A673 (cell line): Measurements from ENCODE around the gene DEFB108B. TPM values are rescaled to one million over a fixed set of nuclear protein-coding genes. Genes with fewer than 3 reads are reported as not detected.
A peak's percentile ranks its signal among the peaks of the same experiment; 100 is the strongest.
"Not testable (repeated sequence)": the region's sequence is repeated elsewhere in the genome, so short reads cannot be mapped to it uniquely, and the experiment has no call there.

Experiments
- Bru-seq: library from RNA; stranded (reverse); fragments of 400-500 nt; gene quantifications from one replicate; lab custom pipeline; 2021; lab: Mats Ljungman, UMichigan
- BruChase-seq, 2 experiments: library from RNA; stranded (reverse); fragments of 400-500 nt; gene quantifications; one replicate each; lab custom pipeline; 2021; lab: Mats Ljungman, UMichigan
- BruUV-seq: library from RNA; stranded (reverse); fragments of 400-500 nt; replicated peaks from 2 replicates; lab custom pipeline; 2021; lab: Mats Ljungman, UMichigan
- CTCF ChIA-PET: fragments of 300-600 bp; sonication (Branson Sonifier 250); formaldehyde crosslinking; loops from one replicate; lab custom pipeline; 2022; ENCODE audit warnings: antibody characterized with exemption; lab: Charles Lee
- POLR2A ChIA-PET: fragments of 300-600 bp; sonication (Branson Sonifier 250); formaldehyde crosslinking; loops from one replicate; lab custom pipeline; 2022; ENCODE audit warnings: antibody characterized with exemption; ENCODE audit not compliant: low non-redundant PET; lab: Charles Lee
- DNase-seq: peaks from one replicate; pipeline ENCODE4 v3.0.0-alpha.2; 2015; ENCODE audit warnings: low spot score
- H3K27ac ChIP-seq: fragments of 200-600 bp; sonication (generic); 2 replicates; pipeline ENCODE4 v1.5.1; 2016; ENCODE audit warnings: mixed run types, low read depth, mild to moderate bottlenecking, mixed read lengths, antibody characterized with exemption, low read length; ENCODE audit not compliant: poor library complexity, severe bottlenecking
- H3K27me3 ChIP-seq: fragments of 200-600 bp; sonication (generic); replicated peaks from 2 replicates; pipeline ENCODE4 v1.6.1; 2017; ENCODE audit warnings: mixed run types, low read depth, mild to moderate bottlenecking, mixed read lengths, antibody characterized with exemption, low read length; ENCODE audit not compliant: insufficient read depth, poor library complexity
- H3K36me3 ChIP-seq: fragments of 200-600 bp; sonication (generic); 2 replicates; pipeline ENCODE4 v1.6.1; 2016; ENCODE audit warnings: mixed run types, mild to moderate bottlenecking, mixed read lengths, antibody characterized with exemption, low read length; ENCODE audit not compliant: insufficient read depth, poor library complexity, severe bottlenecking
- H3K4me1 ChIP-seq: fragments of 200-600 bp; sonication (generic); 2 replicates; pipeline ENCODE4 v1.6.1; 2017; ENCODE audit warnings: mixed run types, mild to moderate bottlenecking, mixed read lengths, antibody characterized with exemption, low read length; ENCODE audit not compliant: insufficient read depth, poor library complexity, severe bottlenecking
- H3K4me3 ChIP-seq: fragments of 200-600 bp; sonication (generic); 2 replicates; pipeline ENCODE4 v1.5.1; 2016; ENCODE audit warnings: low read depth, mixed run types, mild to moderate bottlenecking, mixed read lengths, low read length; ENCODE audit not compliant: poor library complexity, severe bottlenecking
- H3K9me3 ChIP-seq: fragments of 200-600 bp; sonication (generic); 2 replicates; pipeline ENCODE4 v1.6.1; 2016; ENCODE audit warnings: mixed run types, low read depth, mild to moderate bottlenecking, mixed read lengths, antibody characterized with exemption, low read length; ENCODE audit not compliant: poor library complexity, severe bottlenecking
- EZH2 ChIP-seq: fragments of 200-600 bp; sonication (generic); IDR thresholded peaks from 2 replicates; pipeline ENCODE4 v1.6.1; 2017; ENCODE audit warnings: borderline replicate concordance, low read depth, mild to moderate bottlenecking, mixed read lengths, antibody characterized with exemption, low read length; ENCODE audit not compliant: poor library complexity, severe bottlenecking
- intact Hi-C: fragments of 100-400 bp; cut with micrococcal nuclease; formaldehyde crosslinking; loops from one replicate; pipeline ENCODE4 v1.10.0; 2022; ENCODE audit not compliant: unreplicated experiment
- long read RNA-seq: library from polyadenylated mRNA; stranded (forward); transcript quantifications from one replicate; pipeline ENCODE4 v2.0.0, GENCODE V29; 2022
- total RNA-seq: library from RNA; stranded (reverse); gene quantifications from 2 replicates; pipeline ENCODE4 v1.2.3, GENCODE V29; 2021

DEFB108B gene, protein sequence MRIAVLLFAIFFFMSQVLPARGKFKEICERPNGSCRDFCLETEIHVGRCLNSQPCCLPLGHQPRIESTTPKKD
- not detected in 2 replicates for total RNA-seq
- not detected for Bru-seq, nascent RNA
- not detected for BruChase-seq, experiment 1, labeled RNA remaining after a 2-hour chase
- percentile 14 among the genes with signal in this experiment for BruChase-seq, experiment 2, labeled RNA remaining after a 6-hour chase
- long read RNA-seq: 0 reads

GRCh38 chr11:71832811-71833210, at the start of gene DEFB108B:
Gene DEFB108B (plus strand): TSS chr11:71833200. CDS start chr11:71833200, 0 bp downstream.
- H3K4me3 ChIP-seq, H3K27ac ChIP-seq, H3K27me3 ChIP-seq, BruUV-seq, H3K9me3 ChIP-seq, H3K4me1 ChIP-seq, intact Hi-C loops, CTCF ChIA-PET, POLR2A ChIA-PET, DNase-seq, H3K36me3 ChIP-seq: not testable (repeated sequence)

DNA sequence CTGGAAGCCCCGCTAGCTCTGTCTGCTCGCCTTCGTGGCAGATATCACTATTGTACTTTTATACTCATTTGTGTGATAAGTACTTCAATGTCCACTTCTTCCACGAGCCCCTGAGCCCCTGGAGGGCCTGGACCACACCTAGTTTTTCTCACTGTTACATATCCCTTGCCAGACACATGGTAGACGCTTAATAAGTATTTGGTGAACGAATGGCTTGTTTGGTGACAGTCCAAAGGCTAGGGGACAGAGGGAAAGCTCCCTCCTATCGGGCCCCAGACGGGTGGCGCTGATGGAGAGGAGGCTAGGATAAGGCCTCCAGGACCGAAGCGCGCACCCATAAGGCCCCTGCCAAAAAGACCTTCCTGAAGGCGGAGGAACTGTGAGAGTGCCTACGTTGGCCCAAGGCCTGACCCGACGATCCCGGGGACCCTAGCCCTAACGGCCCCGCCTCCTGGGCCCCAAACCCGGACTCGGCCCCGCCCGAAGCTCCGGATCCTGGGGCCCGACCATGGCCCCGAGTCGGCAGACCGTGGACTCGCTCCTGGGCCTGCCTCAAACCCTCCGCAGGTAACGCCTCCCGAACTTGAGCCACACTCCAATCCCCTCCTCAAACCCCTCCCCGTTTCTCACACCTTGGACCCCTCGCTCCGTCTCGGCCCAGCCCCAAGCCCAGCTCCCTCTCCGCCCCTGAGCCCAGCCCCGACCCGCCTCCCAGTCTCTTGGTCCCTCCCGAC, 46.7 kb upstream of the DEFB108B start:
- CTCF ChIA-PET, H3K27me3 ChIP-seq, H3K36me3 ChIP-seq, H3K9me3 ChIP-seq, BruUV-seq, H3K4me1 ChIP-seq, intact Hi-C loops, H3K27ac ChIP-seq: not testable (repeated sequence)
- peak; percentile 80 for DNase-seq
- peak overlapping the region; percentile 78 for H3K4me3 ChIP-seq
- POLR2A ChIA-PET: interaction anchor here (0.7 kb wide), 1 partner anchor 645 kb away, joined by 10 read pairs; no protein-coding TSS in a partner anchor

DNA sequence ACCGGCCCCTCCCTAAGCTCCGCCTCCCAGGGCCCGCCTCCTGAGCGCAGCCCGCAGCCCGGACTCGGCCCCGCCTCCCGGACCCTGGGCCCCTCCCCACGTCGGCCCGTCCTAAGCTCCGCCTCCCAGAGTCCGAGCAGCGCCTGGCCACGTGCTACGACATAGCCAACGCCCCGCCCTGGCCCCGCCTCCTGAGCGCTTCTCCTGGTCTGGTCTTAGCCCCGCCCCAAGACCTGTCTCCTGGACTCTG, 46.2 kb upstream of the DEFB108B start:
- BruUV-seq, intact Hi-C loops, H3K27me3 ChIP-seq, H3K9me3 ChIP-seq, DNase-seq, CTCF ChIA-PET, H3K4me1 ChIP-seq, H3K36me3 ChIP-seq: not testable (repeated sequence)
- Histone ChIP-seq H3K27ac (peak overlapping the region; percentile 88), H3K4me3 (peak overlapping the region; percentile 78)
- POLR2A ChIA-PET: interaction anchor here (0.7 kb wide), 1 partner anchor 644 kb away, joined by 10 read pairs; no protein-coding TSS in a partner anchor

GRCh38 chr11:71787098-71787823, 45.7 kb upstream of the DEFB108B start:
- intact Hi-C loops: no loop called here
- H3K4me3 ChIP-seq: peak overlapping the region; percentile 78
- peak overlapping the region; percentile 88 for H3K27ac ChIP-seq
- BruUV-seq: no TSS peak
- TF ChIP-seq EZH2: no peak
- no peaks in the 10 kb centered on the region for H3K36me3 ChIP-seq
- no peaks in the 10 kb centered on the region for H3K9me3 ChIP-seq
- H3K4me1 ChIP-seq: no peaks in the 10 kb centered on the region
- POLR2A ChIA-PET: interaction anchor here (0.7 kb wide), 1 partner anchor 644 kb away, joined by 10 read pairs; no protein-coding TSS in a partner anchor
- DNase-seq: peak; percentile 99
- no peaks in the 10 kb centered on the region for H3K27me3 ChIP-seq
- CTCF ChIA-PET: no interaction called here

DNA sequence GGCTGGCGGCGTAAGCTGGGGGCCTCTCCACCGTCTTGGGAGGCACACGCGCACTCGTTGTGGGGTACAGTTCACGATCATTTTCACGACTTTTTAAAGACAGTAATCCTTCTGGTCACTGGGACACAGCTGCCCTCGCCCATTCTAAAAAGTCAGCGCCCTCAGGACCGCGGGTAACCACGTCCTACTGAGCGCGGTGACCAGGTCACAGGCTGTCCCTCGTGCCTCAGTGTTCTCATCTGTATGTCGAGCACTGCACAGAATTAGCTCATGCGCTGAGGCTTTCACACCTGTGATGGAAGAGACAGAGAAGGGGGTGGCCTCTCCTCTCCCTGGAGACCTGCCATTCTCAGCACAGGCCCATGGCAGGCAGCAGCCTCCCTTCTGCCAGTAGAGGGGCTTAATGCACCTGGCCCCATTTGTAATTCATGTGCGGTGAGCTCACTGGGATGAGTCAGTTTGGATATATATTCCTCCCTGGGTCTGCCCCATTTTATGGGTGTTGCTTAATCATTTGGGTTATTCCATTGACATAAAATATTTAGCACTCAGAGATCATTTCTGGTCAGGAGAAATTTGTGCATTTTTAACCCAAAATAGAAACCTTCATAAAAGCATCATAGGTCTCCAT, 45.1 kb upstream of the DEFB108B start:
- H3K9me3 ChIP-seq, CTCF ChIA-PET, H3K4me1 ChIP-seq, intact Hi-C loops, H3K36me3 ChIP-seq, H3K27me3 ChIP-seq, POLR2A ChIA-PET: not testable (repeated sequence)
- H3K27ac ChIP-seq: peak overlapping the region; percentile 88
- TSS peak; percentile 72 for BruUV-seq
- H3K4me3 ChIP-seq: peak overlapping the region; percentile 78
- DNase-seq: peak; percentile 45

- H3K27ac ChIP-seq, H3K4me3 ChIP-seq, DNase-seq, H3K9me3 ChIP-seq, H3K27me3 ChIP-seq, POLR2A ChIA-PET, BruUV-seq, H3K4me1 ChIP-seq, CTCF ChIA-PET, H3K36me3 ChIP-seq: not testable (repeated sequence)
- intact Hi-C loops: loop anchor here (10.0 kb wide), 1 partner anchor 645 kb away; the partner anchor contains the start of gene CLPB
Observed at GRCh38 chr11:71789444-71790196, 43.4 kb upstream of the DEFB108B start.
